ENCODE results near the gene NOXO1.
"Not testable (repeated sequence)": the region's sequence is repeated elsewhere in the genome, so short reads cannot be mapped to it uniquely, and the experiment has no call there.

Gene NOXO1

GRCh38 chr16:1981398-1981836 lies at the start of gene NOXO1:
NOXO1 (minus strand) TSS chr16:1981469; CDS start chr16:1981179, 290 bp downstream.
- DNase-seq = peak; percentile 41

DNA sequence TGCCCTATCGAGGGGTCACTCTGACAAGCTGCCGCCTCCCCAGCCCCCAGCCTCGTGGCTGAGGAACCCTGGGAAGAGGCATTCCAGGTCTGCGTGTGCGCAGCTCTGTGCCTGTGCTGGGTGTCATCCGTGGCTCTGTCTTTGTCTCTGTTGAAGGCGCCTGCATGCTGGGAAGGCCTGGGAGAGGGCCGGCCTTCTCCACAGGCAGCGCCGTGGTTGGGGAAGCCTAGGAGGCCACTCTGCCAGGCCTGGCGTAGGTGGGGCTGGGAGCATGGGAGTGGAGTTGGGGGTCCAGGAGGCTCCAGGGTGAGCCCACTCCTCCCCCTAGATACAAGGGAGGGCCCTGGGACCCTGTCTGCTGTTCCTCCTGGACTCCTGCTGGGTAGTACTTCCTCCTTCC lies 48.8 kb upstream of the NOXO1 start:
- no peak for DNase-seq

- no peak for DNase-seq
Observed at GRCh38 chr16:2029350-2029749, 48.1 kb upstream of the NOXO1 start.

GRCh38 chr16:2028620-2029220 lies 47.5 kb upstream of the NOXO1 start:
- no peak for DNase-seq

DNA sequence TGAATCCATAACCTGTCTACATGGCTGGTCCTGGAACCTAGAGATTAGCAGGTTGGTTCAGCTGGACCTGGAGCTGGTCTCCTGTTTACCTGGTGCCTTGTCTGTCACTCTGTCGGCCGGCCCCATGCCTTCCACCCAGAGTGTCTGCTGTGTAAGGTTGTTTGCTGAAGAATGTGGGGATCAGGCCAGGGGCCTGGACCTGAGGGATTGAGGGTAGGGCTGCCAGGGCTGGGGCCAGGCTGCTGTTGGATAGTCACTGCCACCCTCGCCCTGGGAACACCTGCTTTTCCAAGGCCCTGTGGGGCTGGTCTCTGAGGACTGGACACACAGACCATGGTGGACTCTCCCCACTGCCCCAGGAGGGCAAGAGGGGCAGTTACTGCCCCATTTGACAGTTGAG lies 46.9 kb upstream of the NOXO1 start:
- no peak for DNase-seq

DNA sequence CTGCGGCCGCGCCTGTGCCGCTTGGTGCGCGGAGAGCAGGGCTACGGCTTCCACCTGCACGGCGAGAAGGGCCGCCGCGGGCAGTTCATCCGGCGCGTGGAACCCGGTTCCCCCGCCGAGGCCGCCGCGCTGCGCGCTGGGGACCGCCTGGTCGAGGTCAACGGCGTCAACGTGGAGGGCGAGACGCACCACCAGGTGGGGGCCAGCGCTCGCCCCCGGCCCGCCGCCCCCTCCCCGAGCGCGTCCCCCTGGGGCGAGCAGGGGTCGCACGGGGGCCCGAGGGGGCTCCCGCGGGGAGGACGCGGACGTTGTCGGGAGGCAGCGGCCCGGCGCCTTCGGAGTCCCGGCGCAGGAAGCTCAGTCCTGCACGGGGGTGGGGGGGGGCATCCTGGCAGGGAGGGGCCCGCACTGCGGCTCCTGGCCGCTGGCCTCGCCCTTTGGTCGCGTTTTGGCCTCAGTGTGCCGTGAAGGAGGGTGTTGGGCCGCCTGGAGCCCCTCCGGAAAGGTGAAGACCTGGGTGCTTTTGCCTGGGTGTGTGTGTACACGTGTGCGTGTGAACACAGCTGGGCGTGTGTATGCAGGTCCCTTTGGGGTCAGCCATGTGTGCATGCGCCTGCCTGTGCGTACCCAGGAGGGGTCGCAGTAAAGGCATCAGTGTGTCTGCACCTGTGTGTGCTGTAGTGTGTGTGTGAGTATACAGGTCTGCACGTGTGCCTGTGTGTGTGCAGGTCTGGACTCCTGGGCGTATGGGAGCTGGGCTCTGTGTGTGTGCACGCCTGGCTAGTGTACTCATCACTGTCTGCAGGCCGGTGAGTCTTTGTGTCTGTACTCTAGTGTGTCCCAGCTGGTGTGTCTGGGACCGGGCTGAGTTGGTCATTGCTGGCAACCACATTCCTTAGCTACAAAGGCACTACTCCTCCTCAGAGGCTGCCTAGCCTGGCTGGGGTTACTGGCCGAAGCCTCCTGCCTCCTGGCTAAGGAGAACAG lies 46.0 kb upstream of the NOXO1 start:
- DNase-seq = peak; percentile 56

DNA sequence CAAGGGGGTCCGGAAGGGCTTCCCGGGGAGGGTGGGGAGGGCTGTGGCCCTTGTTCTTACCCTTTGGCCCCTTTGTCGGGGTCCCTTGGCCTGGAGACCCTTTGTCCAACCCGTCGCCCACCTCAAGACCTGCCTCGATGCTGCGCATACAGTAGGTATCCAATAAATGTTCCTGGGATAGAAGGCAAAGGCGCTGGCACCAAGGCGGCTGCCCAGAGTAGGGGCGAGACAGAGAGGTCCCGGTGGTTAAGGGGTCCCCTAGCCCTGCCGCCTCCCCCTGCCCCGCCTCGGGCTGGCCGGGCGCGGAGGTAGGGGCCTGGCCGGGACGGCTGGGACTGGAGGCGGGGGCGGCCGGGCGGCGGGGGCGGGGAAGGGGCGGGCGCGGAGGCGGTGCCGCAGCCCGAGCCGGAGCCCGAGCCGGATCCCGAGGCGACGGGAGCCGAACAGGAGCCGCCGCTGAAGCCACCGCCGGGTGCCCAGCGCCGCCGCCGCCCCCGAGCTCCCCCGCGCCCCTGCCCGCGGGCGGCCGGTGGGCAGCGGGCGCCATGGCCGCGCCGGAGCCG lies 45.3 kb upstream of the NOXO1 start, which contains the start of gene NHERF2:
NHERF2 (plus strand) TSS at position 442 of the 563 bp plus-strand sequence; CDS start at position 546, 104 bp downstream.
- peak; percentile 42 for DNase-seq

GRCh38 chr16:2025878-2026460 lies 44.7 kb upstream of the NOXO1 start:
- no peak for DNase-seq

DNA sequence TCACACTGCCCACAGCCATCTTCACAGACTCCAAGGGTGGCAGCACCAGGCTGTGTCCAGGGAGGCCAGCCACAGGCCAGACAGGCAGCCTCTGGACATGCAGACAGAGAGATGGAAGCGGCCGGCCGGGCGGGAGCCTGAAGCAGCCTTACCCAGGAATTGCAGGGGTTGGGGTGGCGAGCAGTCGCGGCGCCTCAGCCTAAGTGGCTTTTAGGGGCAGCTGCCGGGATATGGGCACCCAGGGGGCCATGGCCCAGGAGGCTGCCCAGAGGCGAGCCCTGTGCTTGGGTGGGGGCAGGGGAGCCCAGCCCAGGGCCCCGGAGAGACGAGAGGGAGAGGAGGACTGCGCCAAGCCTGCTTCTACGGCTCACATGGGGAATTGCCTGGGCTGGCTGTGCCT lies 44.0 kb upstream of the NOXO1 start:
- no peak for DNase-seq

- DNase-seq = no peak
Observed at GRCh38 chr16:2024032-2024420, 42.8 kb upstream of the NOXO1 start.

DNA sequence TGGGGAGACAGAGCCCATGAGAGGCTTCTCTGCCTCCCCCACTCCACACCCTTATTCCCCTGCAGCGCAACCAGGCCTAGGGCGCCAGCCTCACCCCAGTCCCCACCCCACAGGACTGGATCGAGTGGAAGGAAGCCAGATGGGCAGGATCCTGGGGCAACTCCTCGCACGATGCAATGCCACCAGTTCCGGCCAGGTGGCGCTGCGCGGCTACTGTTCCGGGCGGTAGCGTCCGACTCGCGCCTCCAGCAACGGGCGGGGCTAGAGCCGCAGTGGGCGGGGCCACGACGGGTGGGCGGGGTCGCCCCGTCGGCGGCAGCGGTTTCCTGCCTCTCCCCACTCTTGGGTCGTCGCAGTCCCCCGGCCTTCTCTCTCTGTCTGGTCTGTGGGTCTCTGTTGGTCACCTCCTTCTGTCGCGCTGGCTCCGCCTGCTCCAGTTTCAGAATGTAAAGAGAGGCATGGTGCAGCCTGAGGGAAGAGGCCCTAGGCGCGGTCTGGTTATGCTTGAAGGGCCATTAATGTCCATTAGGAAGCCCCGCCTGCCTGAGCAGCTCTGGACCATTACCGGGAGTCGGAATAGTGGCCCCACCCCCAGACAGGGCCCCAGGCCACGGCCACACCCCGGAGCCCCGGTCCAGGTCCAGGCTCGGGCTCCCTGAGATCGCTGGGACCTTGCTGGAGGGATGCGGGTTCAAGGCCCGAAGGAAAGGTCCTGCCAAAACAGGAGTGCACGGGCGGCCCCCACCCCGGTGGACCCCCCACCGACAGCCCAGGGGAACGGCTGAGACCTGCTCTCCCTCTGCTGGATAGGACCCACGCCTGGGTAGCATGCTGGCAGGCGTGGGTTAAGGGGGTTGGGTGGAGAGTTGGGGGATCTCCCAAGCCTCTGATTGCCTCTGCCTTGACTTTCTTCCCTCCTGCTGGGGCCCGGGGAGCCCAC lies 42.1 kb upstream of the NOXO1 start:
- DNase-seq = peak; percentile 94

- DNase-seq = no peak
Observed at GRCh38 chr16:2022723-2023091, 41.4 kb upstream of the NOXO1 start.

- peak; percentile 55 for DNase-seq
Observed at GRCh38 chr16:2019921-2020831, 38.9 kb upstream of the NOXO1 start.

GRCh38 chr16:2019518-2019920 lies 38.2 kb upstream of the NOXO1 start, which contains the start of gene NPW:
NPW (plus strand) TSS chr16:2019785.
- peak; percentile 78 for DNase-seq

GRCh38 chr16:2016407-2016922 lies 35.2 kb upstream of the NOXO1 start:
- DNase-seq = peak; percentile 63

- DNase-seq = no peak
Observed at GRCh38 chr16:2015947-2016208, 34.6 kb upstream of the NOXO1 start.

DNA sequence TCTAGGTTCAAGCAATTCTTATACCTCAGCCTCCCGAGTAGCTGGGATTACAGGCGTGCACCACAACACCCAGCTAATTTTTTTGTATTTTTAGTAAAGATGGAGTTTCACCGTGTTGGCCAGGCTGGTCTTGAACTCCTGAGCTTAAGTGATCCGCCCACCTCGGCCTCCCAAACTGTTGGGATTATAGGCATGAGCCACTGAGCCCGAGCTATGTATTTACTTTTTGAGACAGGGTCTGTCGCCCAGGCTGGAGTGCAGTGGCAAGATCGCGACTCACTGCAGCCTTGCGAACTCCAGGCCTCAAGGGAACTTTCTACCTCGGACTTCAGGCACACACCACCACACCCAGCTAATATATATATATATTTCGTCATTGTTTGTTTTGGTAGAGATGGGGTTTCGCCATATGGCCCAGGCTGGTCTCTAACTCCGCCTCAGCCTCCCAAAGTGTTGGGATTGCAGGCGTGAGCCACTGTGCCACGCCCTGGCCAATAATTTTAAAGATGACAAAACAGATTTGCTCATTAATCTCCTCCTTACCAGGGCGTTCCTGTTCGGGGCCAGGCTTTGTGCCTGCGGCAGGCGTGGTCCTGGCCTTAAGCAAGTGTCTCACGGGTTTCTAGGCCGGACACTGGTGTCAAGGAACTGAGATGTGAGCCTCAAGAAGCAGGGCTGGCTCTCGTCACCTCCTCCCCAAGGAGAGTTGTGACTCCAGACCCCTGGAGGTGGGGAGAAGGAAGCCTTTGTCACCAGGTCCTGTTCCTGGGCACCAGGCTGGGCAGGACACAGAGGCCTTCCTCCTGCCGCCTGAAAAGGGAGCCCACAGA lies 34.1 kb upstream of the NOXO1 start:
- DNase-seq = peak; percentile 92

GRCh38 chr16:2013527-2013926 lies 32.3 kb upstream of the NOXO1 start:
- DNase-seq = no peak

DNA sequence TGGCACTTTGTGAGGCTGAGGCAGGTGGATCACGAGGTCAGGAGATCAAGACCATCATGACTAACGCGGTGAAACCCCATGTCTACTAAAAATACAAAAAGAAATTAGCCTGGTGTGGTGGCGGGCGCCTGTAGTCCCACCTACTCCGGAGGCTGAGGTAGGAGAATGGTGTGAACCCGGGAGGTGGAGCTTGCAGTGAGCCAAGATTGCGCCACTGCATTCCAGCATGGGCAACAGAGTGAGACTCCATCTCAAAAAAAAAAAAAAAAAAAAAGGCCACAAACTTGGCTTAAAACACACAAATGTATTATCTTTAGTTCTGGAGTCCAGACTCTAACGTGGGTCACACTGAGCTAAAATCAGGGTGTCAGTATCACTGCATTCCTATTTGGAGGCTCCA lies 30.5 kb upstream of the NOXO1 start:
- not testable (repeated sequence) for DNase-seq

All from NCI-H82 (cell line).